ENCODE measurements around the gene ADAM19. TPM values are rescaled to one million over a fixed set of nuclear protein-coding genes. Genes with fewer than 3 reads are reported as not detected.
A peak's percentile ranks its signal among the peaks of the same experiment; 100 is the strongest.

Gene ADAM19
- total RNA-seq, 1 experiment from 2014 or later: 0.47 TPM

GRCh38 chr5:157509093-157509492, 66.5 kb downstream of the ADAM19 start:
- ChIA-PET CTCF (interaction anchor here (1.0 kb wide), 1 partner anchor 210 kb away, joined by 5 read pairs; no protein-coding TSS in a partner anchor), POLR2A (interaction anchor here (0.7 kb wide), 1 partner anchor 26 kb away, joined by 3 read pairs; no protein-coding TSS in a partner anchor)
- intact Hi-C loops (cut with micrococcal nuclease): no loop called here
- H3K27me3 Mint-ChIP-seq (ENCODE audit: insufficient read depth, unreplicated experiment): no peaks in the 10 kb centered on the region
- TF ChIP-seq CTCF (IDR thresholded peaks at IDR 0.05; ENCODE audit: unreplicated experiment): no peak
- no peaks in the 10 kb centered on the region for H3K36me3 Mint-ChIP-seq (ENCODE audit: insufficient read depth, unreplicated experiment)
- H3K4me1 Mint-ChIP-seq (ENCODE audit: insufficient read depth, unreplicated experiment): peaks cover 25% of the 10 kb centered on the region
- no peak overlapping the region for H3K27ac Mint-ChIP-seq (ENCODE audit: low read depth, unreplicated experiment)
- no peak overlapping the region for H3K4me3 Mint-ChIP-seq (ENCODE audit: unreplicated experiment)
- no peak for DNase-seq (ENCODE audit: unreplicated experiment)
- no peaks in the 10 kb centered on the region for H3K9me3 Mint-ChIP-seq (ENCODE audit: unreplicated experiment)
- BruUV-seq (replicated peaks): no TSS peak

GRCh38 chr5:157506981-157507780, 68.4 kb downstream of the ADAM19 start:
- Mint-ChIP-seq H3K4me3 (ENCODE audit: unreplicated experiment) (no peak overlapping the region), H3K4me1 (ENCODE audit: insufficient read depth, unreplicated experiment) (peaks cover 25% of the 10 kb centered on the region), H3K27me3 (ENCODE audit: insufficient read depth, unreplicated experiment) (no peaks in the 10 kb centered on the region), H3K36me3 (ENCODE audit: insufficient read depth, unreplicated experiment) (no peaks in the 10 kb centered on the region), H3K27ac (ENCODE audit: low read depth, unreplicated experiment) (peak overlapping the region; percentile 62), H3K9me3 (ENCODE audit: unreplicated experiment) (no peaks in the 10 kb centered on the region)
- ChIA-PET CTCF (interaction anchor here (0.7 to 2.1 kb wide), 8 partner anchors 30 to 211 kb away, joined by 3 to 9 read pairs (median 4); no protein-coding TSS in a partner anchor), POLR2A (interaction anchor here (0.6 to 1.4 kb wide), 6 partner anchors 10 to 241 kb away, joined by 3 to 6 read pairs (median 3); no protein-coding TSS in a partner anchor)
- intact Hi-C loops (cut with micrococcal nuclease): no loop called here
- peak; percentile 65 for DNase-seq (ENCODE audit: unreplicated experiment)
- no peak for TF ChIP-seq CTCF (IDR thresholded peaks at IDR 0.05; ENCODE audit: unreplicated experiment)
- BruUV-seq (replicated peaks): no TSS peak

GRCh38 chr5:157506066-157506590, 69.4 kb downstream of the ADAM19 start:
- no peak overlapping the region for H3K4me3 Mint-ChIP-seq (ENCODE audit: unreplicated experiment)
- H3K4me1 Mint-ChIP-seq (ENCODE audit: insufficient read depth, unreplicated experiment): peaks cover 15% of the 10 kb centered on the region
- ChIA-PET CTCF (interaction anchor here (0.6 to 2.1 kb wide), 2 partner anchors 105 to 212 kb away, joined by 5 to 9 read pairs; no protein-coding TSS in a partner anchor), POLR2A (interaction anchor here (2.1 kb wide), 1 partner anchor 11 kb away, joined by 6 read pairs; no protein-coding TSS in a partner anchor)
- BruUV-seq (replicated peaks): no TSS peak
- H3K27ac Mint-ChIP-seq (ENCODE audit: low read depth, unreplicated experiment): no peak overlapping the region
- no peaks in the 10 kb centered on the region for H3K27me3 Mint-ChIP-seq (ENCODE audit: insufficient read depth, unreplicated experiment)
- no peak for DNase-seq (ENCODE audit: unreplicated experiment)
- no peaks in the 10 kb centered on the region for H3K36me3 Mint-ChIP-seq (ENCODE audit: insufficient read depth, unreplicated experiment)
- intact Hi-C loops (cut with micrococcal nuclease): no loop called here
- no peak for TF ChIP-seq CTCF (IDR thresholded peaks at IDR 0.05; ENCODE audit: unreplicated experiment)
- no peaks in the 10 kb centered on the region for H3K9me3 Mint-ChIP-seq (ENCODE audit: unreplicated experiment)

- ChIA-PET POLR2A (interaction anchor here (2.1 kb wide), 1 partner anchor 12 kb away, joined by 6 read pairs; no protein-coding TSS in a partner anchor), CTCF (interaction anchor here (0.6 to 2.1 kb wide), 3 partner anchors 11 to 213 kb away, joined by 3 to 9 read pairs (median 3); no protein-coding TSS in a partner anchor)
- no peak for TF ChIP-seq CTCF (IDR thresholded peaks at IDR 0.05; ENCODE audit: unreplicated experiment)
- Mint-ChIP-seq H3K27ac (ENCODE audit: low read depth, unreplicated experiment) (no peak overlapping the region), H3K9me3 (ENCODE audit: unreplicated experiment) (no peaks in the 10 kb centered on the region), H3K4me1 (ENCODE audit: insufficient read depth, unreplicated experiment) (peaks cover 10% of the 10 kb centered on the region), H3K4me3 (ENCODE audit: unreplicated experiment) (no peak overlapping the region), H3K27me3 (ENCODE audit: insufficient read depth, unreplicated experiment) (no peaks in the 10 kb centered on the region), H3K36me3 (ENCODE audit: insufficient read depth, unreplicated experiment) (no peaks in the 10 kb centered on the region)
- no TSS peak for BruUV-seq (replicated peaks)
- no peak for DNase-seq (ENCODE audit: unreplicated experiment)
- intact Hi-C loops (cut with micrococcal nuclease): no loop called here
Measured at GRCh38 chr5:157505496-157505895, 70.1 kb downstream of the ADAM19 start.

All from MCF 10A (cell line).